BLaER1 treated with 17β-estradiol and CSF1 and Interleukin-3, amounts not matched to agents 10 nM and 100 nM (cell line): Measurements from ENCODE around the gene TTC39A.
A peak's percentile ranks its signal among the peaks of the same experiment; 100 is the strongest.

Experiments used
- H3K27ac ChIP-seq, 11 experiments: shearing (Covaris generic); formaldehyde crosslinking; 2 replicates each; pipeline ENCODE4 v1.8.1; 2022
- H3K27me3 ChIP-seq, 11 experiments: shearing (Covaris generic); formaldehyde crosslinking; 2 replicates each; pipeline ENCODE4 v1.8.1; 2022
- H3K36me3 ChIP-seq, 11 experiments: shearing (Covaris generic); formaldehyde crosslinking; 2 replicates each; pipeline ENCODE4 v1.8.1; 2022
- H3K4me1 ChIP-seq, 10 experiments: shearing (Covaris generic); formaldehyde crosslinking; 2 replicates each; pipeline ENCODE4 v1.8.1; 2022
- H3K4me2 ChIP-seq, 11 experiments: shearing (Covaris generic); formaldehyde crosslinking; 2 replicates each; pipeline ENCODE4 v1.8.1; 2022
- H3K4me3 ChIP-seq, 10 experiments: shearing (Covaris generic); formaldehyde crosslinking; 2 replicates each; pipeline ENCODE4 v1.8.1; 2022
- H3K9ac ChIP-seq, 11 experiments: shearing (Covaris generic); formaldehyde crosslinking; 2 replicates each; pipeline ENCODE4 v1.8.1; 2022
- H3K9me3 ChIP-seq, 11 experiments: shearing (Covaris generic); formaldehyde crosslinking; replicated peaks in 1 of 11; 2 replicates each; pipeline ENCODE4 v1.8.1; 2022
- H4K20me1 ChIP-seq, 11 experiments: shearing (Covaris generic); formaldehyde crosslinking; 2 replicates each; pipeline ENCODE4 v1.8.1; 2022
- Cebpa-rat ChIP-seq, 11 experiments: shearing (Covaris generic); IDR thresholded peaks; 2 replicates each; pipeline ENCODE4 v1.8.1; 2022

TTC39A gene

GRCh38 chr1:51280321-51280978 is 49.9 kb downstream of the TTC39A start:
- no peaks in the 10 kb centered on the region for H3K27me3 ChIP-seq
- no peak overlapping the region for H3K27ac ChIP-seq
- no peak overlapping the region for H3K4me3 ChIP-seq
- no peak overlapping the region for H3K4me2 ChIP-seq
- H3K4me1 ChIP-seq, result peaks cover 0 to 4% (median 0%) of the 10 kb centered on the region in 10 experiments; a peak in 2 of 20 replicates
- no peak overlapping the region for H3K9ac ChIP-seq
- H3K36me3 ChIP-seq, result peaks cover 2 to 55% (median 15%) of the 10 kb centered on the region in 11 experiments; a peak in 17 of 22 replicates
- no peak for TF ChIP-seq Cebpa-rat (IDR thresholded peaks at IDR 0.05)
- H3K9me3 ChIP-seq, result no peaks in the 10 kb centered on the region
- no peaks in the 10 kb centered on the region; a peak in 1 of 22 replicates for H4K20me1 ChIP-seq

GRCh38 chr1:51276286-51276685 is 54.1 kb downstream of the TTC39A start:
- Histone ChIP-seq H4K20me1 (peaks cover 0 to 4% (median 0%) of the 10 kb centered on the region in 11 experiments; a peak in 2 of 22 replicates), H3K9ac (no peak overlapping the region), H3K27ac (no peak overlapping the region), H3K4me2 (no peak overlapping the region), H3K4me1 (peaks cover 0 to 4% (median 0%) of the 10 kb centered on the region in 10 experiments; a peak in 2 of 20 replicates), H3K36me3 (peaks cover 17 to 87% (median 44%) of the 10 kb centered on the region in 11 experiments), H3K27me3 (no peaks in the 10 kb centered on the region), H3K4me3 (no peak overlapping the region), H3K9me3 (no peaks in the 10 kb centered on the region)
- TF ChIP-seq Cebpa-rat (IDR thresholded peaks at IDR 0.05), result no peak

DNA sequence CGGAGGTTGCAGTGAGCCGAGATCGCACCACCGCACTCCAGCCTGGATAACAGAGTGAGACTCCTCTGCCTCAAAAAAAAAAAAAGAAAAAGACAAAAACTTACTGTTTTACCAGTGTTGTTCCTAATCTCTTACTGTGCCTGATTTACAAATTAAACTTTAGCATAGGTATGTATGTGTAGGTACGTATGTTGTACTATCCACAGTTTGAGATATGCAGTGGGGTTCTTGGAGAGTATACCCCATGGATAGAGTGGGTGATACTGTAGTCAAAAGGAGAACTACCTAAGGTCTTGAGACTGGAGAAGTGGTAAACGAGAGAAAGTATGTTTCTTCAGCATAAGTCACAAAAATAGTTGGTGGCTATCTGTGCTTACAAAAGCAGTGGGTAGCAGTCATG is 55.7 kb downstream of the TTC39A start:
- Histone ChIP-seq H3K4me2 (no peak overlapping the region), H3K9ac (no peak overlapping the region), H3K36me3 (peaks cover 31 to 90% (median 60%) of the 10 kb centered on the region in 11 experiments), H3K4me3 (no peak overlapping the region), H4K20me1 (peaks cover 0 to 20% (median 0%) of the 10 kb centered on the region in 11 experiments; a peak in 3 of 22 replicates), H3K27me3 (no peaks in the 10 kb centered on the region), H3K27ac (no peak overlapping the region), H3K9me3 (no peaks in the 10 kb centered on the region), H3K4me1 (peaks cover 0 to 16% (median 12%) of the 10 kb centered on the region in 10 experiments; a peak in 17 of 20 replicates)
- no peak for TF ChIP-seq Cebpa-rat (IDR thresholded peaks at IDR 0.05)

DNA sequence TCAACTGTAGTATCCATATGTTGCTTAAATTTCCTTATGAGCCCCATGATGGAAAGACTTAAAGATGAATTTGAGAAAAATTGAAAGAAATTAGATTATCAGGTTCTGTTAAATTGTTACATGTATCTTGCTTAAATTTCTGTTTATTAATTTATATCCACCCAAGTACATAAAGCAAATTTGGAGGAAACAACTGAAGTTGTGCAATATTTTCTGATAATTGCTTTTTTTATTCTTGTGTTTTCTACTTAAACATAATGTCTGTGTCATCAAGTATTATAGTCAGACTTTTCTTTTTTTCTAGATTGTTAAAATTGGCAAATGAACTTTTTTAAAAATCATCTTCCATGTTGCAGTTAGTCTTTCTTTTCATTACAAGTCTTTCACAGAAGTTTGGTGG is 57.4 kb downstream of the TTC39A start:
- no peaks in the 10 kb centered on the region for H3K27me3 ChIP-seq
- H3K4me3 ChIP-seq, result no peak overlapping the region
- no peak overlapping the region for H3K27ac ChIP-seq
- TF ChIP-seq Cebpa-rat (IDR thresholded peaks at IDR 0.05), result no peak
- H3K9ac ChIP-seq, result no peak overlapping the region
- peaks cover 0 to 37% (median 0%) of the 10 kb centered on the region in 11 experiments; a peak in 4 of 22 replicates for H4K20me1 ChIP-seq
- H3K36me3 ChIP-seq, result peaks cover 31 to 81% (median 58%) of the 10 kb centered on the region in 11 experiments
- H3K4me2 ChIP-seq, result no peak overlapping the region
- H3K9me3 ChIP-seq, result no peaks in the 10 kb centered on the region
- H3K4me1 ChIP-seq, result peaks cover 16 to 33% (median 26%) of the 10 kb centered on the region in 10 experiments

- Histone ChIP-seq H3K4me2 (peak overlapping the region in 5 of 11 experiments; percentile 3 to 83 (median 13); a peak in 4 of 22 replicates), H3K27me3 (no peaks in the 10 kb centered on the region), H3K36me3 (peaks cover 30 to 60% (median 48%) of the 10 kb centered on the region in 11 experiments), H3K27ac (peak overlapping the region in 4 of 11 experiments; percentile 89 to 97 (median 92); a peak in 7 of 22 replicates), H3K9me3 (no peaks in the 10 kb centered on the region), H3K4me3 (no peak overlapping the region), H4K20me1 (peaks cover 0 to 59% (median 0%) of the 10 kb centered on the region in 11 experiments; a peak in 5 of 22 replicates), H3K4me1 (peaks cover 38 to 55% (median 46%) of the 10 kb centered on the region in 10 experiments), H3K9ac (no peak overlapping the region)
- no peak for TF ChIP-seq Cebpa-rat (IDR thresholded peaks at IDR 0.05)
These were observed 59.6 kb downstream of the TTC39A start for GRCh38 chr1:51270751-51271150.

- Histone ChIP-seq H3K4me1 (peaks cover 59 to 75% (median 67%) of the 10 kb centered on the region in 10 experiments), H3K4me2 (peak overlapping the region; percentile 58 to 91 (median 82)), H3K9me3 (no peaks in the 10 kb centered on the region), H3K4me3 (peak overlapping the region in 6 of 10 experiments; percentile 7 to 44 (median 24); a peak in 5 of 20 replicates), H3K27ac (peak overlapping the region; percentile 34 to 97 (median 89); a peak in 21 of 22 replicates), H3K36me3 (peaks cover 24 to 44% (median 37%) of the 10 kb centered on the region in 11 experiments), H3K9ac (peak overlapping the region; percentile 19 to 78 (median 73); a peak in 21 of 22 replicates), H3K27me3 (no peaks in the 10 kb centered on the region), H4K20me1 (peaks cover 0 to 80% (median 0%) of the 10 kb centered on the region in 11 experiments; a peak in 6 of 22 replicates)
- no peak for TF ChIP-seq Cebpa-rat (IDR thresholded peaks at IDR 0.05)
These were observed 61.7 kb downstream of the TTC39A start for GRCh38 chr1:51268634-51269033.

GRCh38 chr1:51266791-51267190 is 63.6 kb downstream of the TTC39A start:
- peak overlapping the region in 9 of 11 experiments; percentile 78 to 97 (median 89); a peak in 17 of 22 replicates for H3K27ac ChIP-seq
- H3K9me3 ChIP-seq, result no peaks in the 10 kb centered on the region
- H3K27me3 ChIP-seq, result no peaks in the 10 kb centered on the region
- no peak overlapping the region for H3K4me3 ChIP-seq
- H4K20me1 ChIP-seq, result peaks cover 0 to 98% (median 2%) of the 10 kb centered on the region in 11 experiments; a peak in 7 of 22 replicates
- peak overlapping the region; percentile 58 to 91 (median 82) for H3K4me2 ChIP-seq
- H3K36me3 ChIP-seq, result peaks cover 18 to 28% (median 23%) of the 10 kb centered on the region in 11 experiments
- peaks cover 77 to 92% (median 85%) of the 10 kb centered on the region in 10 experiments for H3K4me1 ChIP-seq
- peak overlapping the region in 6 of 11 experiments; percentile 67 to 78 (median 77); a peak in 8 of 22 replicates for H3K9ac ChIP-seq
- no peak for TF ChIP-seq Cebpa-rat (IDR thresholded peaks at IDR 0.05)

- Histone ChIP-seq H3K4me1 (peaks cover 83 to 98% (median 91%) of the 10 kb centered on the region in 10 experiments), H3K27me3 (no peaks in the 10 kb centered on the region), H3K4me3 (no peak overlapping the region), H3K4me2 (peak overlapping the region; percentile 58 to 91 (median 82)), H3K27ac (peak overlapping the region in 9 of 11 experiments; percentile 78 to 97 (median 89); a peak in 17 of 22 replicates), H4K20me1 (peaks cover 0 to 99% (median 8%) of the 10 kb centered on the region in 11 experiments; a peak in 10 of 22 replicates), H3K9me3 (no peaks in the 10 kb centered on the region), H3K9ac (peak overlapping the region in 2 of 11 experiments; percentile 77; a peak in 2 of 22 replicates), H3K36me3 (peaks cover 12 to 22% (median 17%) of the 10 kb centered on the region in 11 experiments)
- TF ChIP-seq Cebpa-rat (IDR thresholded peaks at IDR 0.05), result no peak
These were observed 64.2 kb downstream of the TTC39A start for GRCh38 chr1:51266181-51266580.

GRCh38 chr1:51265618-51266017 is 64.7 kb downstream of the TTC39A start:
- Histone ChIP-seq H3K4me3 (no peak overlapping the region), H3K4me1 (peaks cover 88 to 98% (median 94%) of the 10 kb centered on the region in 10 experiments), H3K36me3 (peaks cover 6 to 16% (median 12%) of the 10 kb centered on the region in 11 experiments; a peak in 21 of 22 replicates), H3K4me2 (peak overlapping the region; percentile 12 to 91 (median 82); a peak in 20 of 22 replicates), H4K20me1 (peaks cover 0 to 99% (median 10%) of the 10 kb centered on the region in 11 experiments; a peak in 11 of 22 replicates), H3K27ac (peak overlapping the region in 9 of 11 experiments; percentile 78 to 97 (median 89); a peak in 17 of 22 replicates), H3K9ac (no peak overlapping the region), H3K9me3 (no peaks in the 10 kb centered on the region), H3K27me3 (no peaks in the 10 kb centered on the region)
- no peak for TF ChIP-seq Cebpa-rat (IDR thresholded peaks at IDR 0.05)
